ENCODE results near the gene JADE1.

GRCh38 chr4:128850252-128850651, 40.8 kb downstream of the JADE1 start:
- no peak for TF ChIP-seq CTCF (conservative IDR thresholded peaks at IDR 0.05; ENCODE audit: low read depth in 2 of 2)
- TF ChIP-seq EZH2 (IDR thresholded peaks at IDR 0.05; ENCODE audit: low read depth, unreplicated experiment) = no peak
- no peak for TF ChIP-seq JUNB (IDR thresholded peaks at IDR 0.05; ENCODE audit: unreplicated experiment)
- TF ChIP-seq REST (IDR thresholded peaks at IDR 0.05; ENCODE audit: unreplicated experiment) = no peak
- TF ChIP-seq POLR2AphosphoS5 (IDR thresholded peaks at IDR 0.05; ENCODE audit: low read depth) = no peak
- TF ChIP-seq CREB1 (CRISPR knock-in tag; IDR thresholded peaks at IDR 0.05; ENCODE audit: low read depth) = no peak

All from GM23338 (cell line).